ENCODE measurements around the gene TMPRSS6. TPM values are rescaled to one million over a fixed set of nuclear protein-coding genes. Genes with fewer than 3 reads are reported as not detected.

TMPRSS6 gene
- total and polyA plus RNA-seq, 8 donors, result 0.25 to 1.5 (median 0.46) TPM; not detected in 4

GRCh38 chr22:37039466-37039865, 70.0 kb downstream of the TMPRSS6 start:
- no peak for DNase-seq
- Histone ChIP-seq H3K4me3 (no peak overlapping the region), H3K4me1 (peaks cover 0 to 19% (median 12%) of the 10 kb centered on the region in 4 donors), H3K36me3 (no peaks in the 10 kb centered on the region), H3K9me3 (no peaks in the 10 kb centered on the region), H3K27ac (no peak overlapping the region), H3K27me3 (peaks cover 0 to 26% (median 9%) of the 10 kb centered on the region in 3 donors)
- intact Hi-C loops (cut with DNase I; ENCODE audit: low total_unique reads), result no loop called here
- no peak for TF ChIP-seq CTCF (IDR thresholded peaks at IDR 0.05)
- no peak for TF ChIP-seq POLR2A (IDR thresholded peaks at IDR 0.05)
- WGBS, 5 donors, result 86 to 94% (median 91%) methylated on average over 2 of the region's 2 CpGs

GRCh38 chr22:37037669-37038068, 71.8 kb downstream of the TMPRSS6 start:
- intact Hi-C loops (cut with DNase I; ENCODE audit: low total_unique reads), result no loop called here
- WGBS, 5 donors, result 63 to 80% (median 74%) methylated on average over 14 of the region's 14 CpGs
- Histone ChIP-seq H3K4me1 (peaks cover 4 to 18% (median 11%) of the 10 kb centered on the region in 4 donors), H3K4me3 (no peak overlapping the region), H3K27ac (no peak overlapping the region), H3K36me3 (no peaks in the 10 kb centered on the region), H3K27me3 (peaks cover 0 to 19% (median 9%) of the 10 kb centered on the region in 3 donors), H3K9me3 (no peaks in the 10 kb centered on the region)
- TF ChIP-seq CTCF (IDR thresholded peaks at IDR 0.05) (no peak), EP300 (IDR thresholded peaks at IDR 0.05) (no peak), POLR2A (IDR thresholded peaks at IDR 0.05) (no peak), POLR2AphosphoS5 (IDR thresholded peaks at IDR 0.05) (no peak)
- no peak for DNase-seq

- Histone ChIP-seq H3K36me3 (no peaks in the 10 kb centered on the region), H3K27me3 (peaks cover 0 to 19% (median 9%) of the 10 kb centered on the region in 3 donors), H3K27ac (no peak overlapping the region), H3K4me1 (peaks cover 13 to 26% (median 19%) of the 10 kb centered on the region in 4 donors), H3K9me3 (no peaks in the 10 kb centered on the region), H3K4me3 (no peak overlapping the region)
- no peak for DNase-seq
- intact Hi-C loops (cut with DNase I; ENCODE audit: low total_unique reads), result no loop called here
- TF ChIP-seq POLR2A (IDR thresholded peaks at IDR 0.05), result no peak
- WGBS, 5 donors, result 87 to 91% (median 89%) methylated on average over 11 of the region's 11 CpGs
These were observed 72.7 kb downstream of the TMPRSS6 start for GRCh38 chr22:37036655-37037377.

- Histone ChIP-seq H3K9me3 (no peaks in the 10 kb centered on the region), H3K4me3 (no peak overlapping the region), H3K27ac (peak overlapping the region in 4 of 5 donors; percentile 72 to 89 (median 81)), H3K36me3 (peaks cover 14 to 23% (median 21%) of the 10 kb centered on the region in 4 donors), H3K27me3 (peaks cover 0 to 19% (median 9%) of the 10 kb centered on the region in 3 donors), H3K4me1 (peaks cover 13 to 40% (median 23%) of the 10 kb centered on the region in 4 donors)
- TF ChIP-seq POLR2A (IDR thresholded peaks at IDR 0.05), result no peak
- no peak for TF ChIP-seq CTCF (IDR thresholded peaks at IDR 0.05)
- TF ChIP-seq POLR2AphosphoS5 (IDR thresholded peaks at IDR 0.05), result no peak
- TF ChIP-seq EP300 (IDR thresholded peaks at IDR 0.05), result no peak
- DNase-seq, result no peak
- intact Hi-C loops (cut with DNase I; ENCODE audit: low total_unique reads), result no loop called here
- WGBS, 5 donors, result 77 to 88% (median 84%) methylated on average over 21 to 23 of the region's 23 CpGs
These were observed 75.7 kb downstream of the TMPRSS6 start for GRCh38 chr22:37033605-37034430.

All from stomach (tissue), 9 donors.